Naive thymus-derived CD4-positive, alpha-beta T cell (primary cell): ENCODE data around the gene SAP30. TPM values are rescaled to one million over a fixed set of nuclear protein-coding genes. Genes with fewer than 3 reads are reported as not detected.

Experiments used
- ATAC-seq: fragments of 150-1000 bp; cut with Tn5 transposase; 2 replicates; pipeline ENCODE4 v1.10.0; 2021; ENCODE audit warnings: mild to moderate bottlenecking, moderate library complexity
- CTCF ChIA-PET: fragments of 350-600 bp; sonication (Branson Sonifier 250); formaldehyde crosslinking; loops from one replicate; lab custom pipeline; 2021; ENCODE audit warnings: antibody characterized with exemption; lab: Charles Lee
- POLR2A ChIA-PET: fragments of 350-600 bp; sonication (Branson Sonifier 250); formaldehyde crosslinking; loops from one replicate; lab custom pipeline; 2021; ENCODE audit warnings: antibody characterized with exemption, inconsistent platforms; lab: Charles Lee
- DNase-seq, 9 donors: peaks; one replicate each; pipeline versions ENCODE4 v3.0.0 to v3.0.0-alpha.2; 2020 to 2022; ENCODE audit warnings: mixed read lengths in 1 of 9
- H3K27ac ChIP-seq: one replicate; pipeline ENCODE4 v1.7.0; 2013; ENCODE audit warnings: mild to moderate bottlenecking, low read depth, low read length, moderate library complexity
- H3K27me3 ChIP-seq, 2 donors: one replicate each; pipeline ENCODE4 v1.7.0; 2013; ENCODE audit warnings: low read length in 2 of 2, mild to moderate bottlenecking in 2 of 2, moderate library complexity in 2 of 2; ENCODE audit not compliant: control insufficient read depth in 2 of 2, insufficient read depth in 2 of 2
- H3K36me3 ChIP-seq, 3 experiments: 1 replicate in 2 of 3; 2 replicates in 1 of 3; pipeline ENCODE4 v1.7.0; 2013; ENCODE audit warnings: low read length in 3 of 3, mild to moderate bottlenecking in 3 of 3, moderate library complexity in 1 of 3; ENCODE audit not compliant: insufficient read depth in 3 of 3, control insufficient read depth in 2 of 3
- H3K4me1 ChIP-seq, 2 donors: one replicate each; pipeline ENCODE4 v1.7.0; 2013; ENCODE audit warnings: low read length in 2 of 2, mild to moderate bottlenecking in 2 of 2, moderate library complexity in 1 of 2; ENCODE audit not compliant: control insufficient read depth in 2 of 2, insufficient read depth in 2 of 2
- H3K4me3 ChIP-seq: 2 replicates; pipeline ENCODE4 v1.7.0; 2013; ENCODE audit warnings: mild to moderate bottlenecking, low read length
- H3K9me3 ChIP-seq, 3 experiments: 1 replicate in 2 of 3; 2 replicates in 1 of 3; pipeline ENCODE4 v1.7.0; 2013; ENCODE audit warnings: low read length in 3 of 3; ENCODE audit not compliant: control insufficient read depth in 2 of 3
- H3K27ac Mint-ChIP-seq, 9 donors: one replicate each; pipeline ENCODE4 v1.8.0; 2020 to 2022; ENCODE audit warnings: mixed read lengths in 9 of 9, mild to moderate bottlenecking in 8 of 9, moderate library complexity in 5 of 9, inconsistent platforms in 2 of 9
- H3K27me3 Mint-ChIP-seq, 5 donors: one replicate each; pipeline ENCODE4 v1.8.0; 2021 to 2022; ENCODE audit warnings: mixed read lengths in 5 of 5, mild to moderate bottlenecking in 1 of 5
- H3K36me3 Mint-ChIP-seq, 5 donors: one replicate each; pipeline ENCODE4 v1.8.0; 2020 to 2022; ENCODE audit warnings: mixed read lengths in 5 of 5, mild to moderate bottlenecking in 3 of 5, inconsistent platforms in 1 of 5
- H3K4me1 Mint-ChIP-seq, 7 donors: one replicate each; pipeline ENCODE4 v1.8.0; 2020 to 2022; ENCODE audit warnings: mixed read lengths in 7 of 7, mild to moderate bottlenecking in 3 of 7, inconsistent platforms in 1 of 7
- H3K4me3 Mint-ChIP-seq, 10 donors: one replicate each; pipeline ENCODE4 v1.8.0; 2020 to 2022; ENCODE audit warnings: mild to moderate bottlenecking in 10 of 10, mixed read lengths in 10 of 10, moderate library complexity in 6 of 10, inconsistent platforms in 2 of 10
- H3K9me3 Mint-ChIP-seq, 11 donors: one replicate each; pipeline ENCODE4 v1.8.0; 2020 to 2022; ENCODE audit warnings: mixed read lengths in 11 of 11, mild to moderate bottlenecking in 4 of 11, inconsistent platforms in 1 of 11, moderate library complexity in 1 of 11
- intact Hi-C, 2 donors: fragments of 100-400 bp; cut with micrococcal nuclease; formaldehyde crosslinking; loops; one replicate each; pipeline ENCODE4 v1.15.1; 2023
- polyA plus RNA-seq, 2 donors: library from polyadenylated mRNA; unstranded; fragments of 300-500 nt; fragmentation: Illumina TruSeq; gene quantifications; one replicate each; pipeline ENCODE4 v1.2.3, GENCODE V29; 2021
- total RNA-seq, 6 experiments: library from RNA in 5 of 6; stranded (reverse) in 5 of 6; gene quantifications; 1 replicate in 5 of 6; 2 replicates in 1 of 6; pipeline ENCODE4 v1.2.3 and lab custom pipeline; 2021 to 2026

Gene SAP30, protein sequence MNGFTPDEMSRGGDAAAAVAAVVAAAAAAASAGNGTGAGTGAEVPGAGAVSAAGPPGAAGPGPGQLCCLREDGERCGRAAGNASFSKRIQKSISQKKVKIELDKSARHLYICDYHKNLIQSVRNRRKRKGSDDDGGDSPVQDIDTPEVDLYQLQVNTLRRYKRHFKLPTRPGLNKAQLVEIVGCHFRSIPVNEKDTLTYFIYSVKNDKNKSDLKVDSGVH
- total RNA-seq (10 to 100 TPM in 1 of 5 experiments, 1 to 10 TPM in 3, under 1 TPM in 1; 0.48 to 27.4 (median 1.1) TPM), polyA plus RNA-seq (1 to 10 TPM in 1 of 2 donors, under 1 TPM in 1; 0.89 to 2.6 TPM), total RNA-seq (lab: John Stamatoyannopoulos, UW) (1.2 reads per million)

DNA sequence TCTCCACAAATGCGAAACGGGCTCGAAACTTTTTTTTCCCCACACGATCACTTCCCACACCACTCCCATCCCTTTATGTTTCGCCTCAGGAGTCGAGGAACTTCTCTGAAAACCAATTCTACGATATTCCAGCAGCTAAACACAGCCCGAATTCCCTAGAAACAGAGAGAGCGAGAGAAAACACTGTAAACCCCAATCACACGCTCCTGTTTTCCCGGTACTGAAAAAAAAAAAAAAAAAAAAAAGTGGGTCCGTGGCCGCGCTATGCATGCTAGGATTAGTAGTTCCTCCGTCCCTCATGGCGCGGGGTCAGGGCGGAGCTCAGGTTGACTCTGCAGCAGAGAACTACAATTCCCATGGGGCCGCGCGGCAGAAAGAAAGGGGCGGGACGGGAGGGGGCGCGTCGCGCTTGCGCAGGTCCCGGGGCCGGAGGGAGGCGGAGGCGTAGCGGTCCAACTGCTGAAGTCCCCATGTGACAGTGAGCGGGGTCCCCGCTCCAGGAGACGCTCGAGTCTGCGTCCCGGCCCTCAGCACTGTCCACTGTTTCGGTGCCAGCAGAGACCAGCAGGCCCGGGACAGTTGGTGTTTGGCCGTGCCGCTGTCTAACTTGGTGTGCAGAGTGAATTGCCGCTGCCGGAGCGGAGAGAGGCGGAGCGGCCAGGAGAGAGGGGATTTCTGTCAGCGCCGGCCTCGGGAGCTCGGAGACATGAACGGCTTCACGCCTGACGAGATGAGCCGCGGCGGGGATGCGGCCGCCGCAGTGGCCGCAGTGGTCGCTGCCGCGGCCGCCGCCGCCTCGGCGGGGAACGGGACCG lies at the start of gene SAP30:
Gene SAP30, plus strand, starts transcription at position 478 of the 815 bp plus-strand sequence. Its CDS starts 229 bp downstream, at position 707.
- Histone ChIP-seq H3K27me3 (peaks cover 0 to 10% of the 10 kb centered on the region in 2 donors), H3K36me3 (peaks cover 0 to 3% (median 0%) of the 10 kb centered on the region in 3 experiments), H3K4me3 (peak within 1 kb of the TSS; percentile 99), H3K27ac (peak within 1 kb of the TSS; percentile 82), H3K9me3 (no peaks in the 10 kb centered on the region), H3K4me1 (peaks cover 5 to 20% of the 10 kb centered on the region in 2 donors)
- peak; percentile 88 to 97 (median 91) for DNase-seq
- peak; percentile 91 for ATAC-seq
- Mint-ChIP-seq H3K4me3 (peak within 1 kb of the TSS; percentile 89 to 100 (median 98)), H3K4me1 (peaks cover 14 to 46% (median 18%) of the 10 kb centered on the region in 7 donors), H3K27ac (peak within 1 kb of the TSS; percentile 88 to 99 (median 97)), H3K27me3 (peaks cover 2 to 29% (median 17%) of the 10 kb centered on the region in 5 donors), H3K9me3 (peaks cover 0 to 3% (median 0%) of the 10 kb centered on the region in 11 donors), H3K36me3 (peaks cover 0 to 14% (median 0%) of the 10 kb centered on the region in 5 donors)
- intact Hi-C loops, result loop anchor here (1.0 to 5.0 kb wide), 6 partner anchors 9 to 1152 kb away; partner anchors contain the start of genes GALNT7 (in 2 of the 2), HMGB2 (in 2 of the 2), CEP44 (in 1 of the 2) and FBXO8 (in 1 of the 2)
- POLR2A ChIA-PET, result interaction anchor here (0.6 to 9.4 kb wide), 5 partner anchors 16 to 914 kb away, joined by 3 to 209 read pairs (median 3); partner anchors contain the start of gene HMGB2
- CTCF ChIA-PET, result interaction anchor here (0.8 to 2.4 kb wide), 2 partner anchors 37 to 52 kb away, joined by 3 to 8 read pairs; partner anchors contain the start of gene HMGB2

DNA sequence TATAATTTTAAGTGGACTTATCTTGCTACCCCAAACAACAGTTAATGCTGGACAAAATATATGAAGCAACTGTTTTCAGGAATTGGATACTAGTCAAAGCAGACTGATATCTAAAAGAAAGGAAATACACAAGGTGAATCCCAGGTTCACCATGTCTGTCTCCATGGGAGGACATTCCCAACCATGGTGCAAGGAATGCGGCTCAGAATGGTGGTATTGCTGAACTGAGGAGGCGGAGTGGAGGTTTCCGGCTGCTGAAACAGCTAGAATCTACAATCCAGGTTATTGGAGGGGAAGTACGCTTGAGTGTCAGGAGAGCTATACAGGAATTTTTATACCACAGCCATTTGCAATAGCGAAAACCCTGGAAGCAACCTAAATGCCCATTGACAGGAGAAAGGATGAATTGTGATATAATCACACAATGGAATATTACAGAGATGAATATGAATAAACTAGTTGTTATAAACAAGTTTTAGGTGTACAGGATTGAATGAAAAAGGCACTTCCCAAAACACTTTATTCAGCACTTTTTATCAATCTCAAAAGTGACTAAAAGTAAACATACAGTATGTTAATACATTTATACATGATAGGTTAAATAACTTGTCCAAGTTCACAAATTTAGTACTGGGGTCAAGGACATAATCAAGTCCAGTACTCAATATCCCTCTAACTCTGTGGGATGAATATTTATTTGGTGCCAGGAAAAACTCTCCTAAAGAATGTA lies 45.6 kb upstream of the SAP30 start:
- peaks cover 0 to under 1% (median 0%) of the 10 kb centered on the region in 3 experiments for H3K36me3 ChIP-seq
- intact Hi-C loops, result no loop called here
- Mint-ChIP-seq H3K36me3 (peaks cover 0 to 18% (median 5%) of the 10 kb centered on the region in 5 donors), H3K4me3 (no peak overlapping the region), H3K27ac (peak overlapping the region in 2 of 9 donors; percentile 59 to 63), H3K4me1 (peaks cover 0 to 27% (median 0%) of the 10 kb centered on the region in 7 donors), H3K27me3 (no peaks in the 10 kb centered on the region), H3K9me3 (peaks cover 0 to 2% (median 0%) of the 10 kb centered on the region in 11 donors)
- ATAC-seq (no peak), DNase-seq (no peak)
- CTCF ChIA-PET, result interaction anchor here (1.5 kb wide), 1 partner anchor 24 kb away, joined by 3 read pairs; no protein-coding TSS in a partner anchor
- H3K27me3 ChIP-seq, result no peaks in the 10 kb centered on the region
- H3K4me1 ChIP-seq, result no peaks in the 10 kb centered on the region
- no peaks in the 10 kb centered on the region for H3K9me3 ChIP-seq
- no peak overlapping the region for H3K4me3 ChIP-seq
- POLR2A ChIA-PET, result interaction anchor here (1.1 to 1.7 kb wide), 2 partner anchors 9 to 44 kb away, joined by 3 to 6 read pairs; partner anchors contain the start of gene HMGB2
- H3K27ac ChIP-seq, result no peak overlapping the region

DNA sequence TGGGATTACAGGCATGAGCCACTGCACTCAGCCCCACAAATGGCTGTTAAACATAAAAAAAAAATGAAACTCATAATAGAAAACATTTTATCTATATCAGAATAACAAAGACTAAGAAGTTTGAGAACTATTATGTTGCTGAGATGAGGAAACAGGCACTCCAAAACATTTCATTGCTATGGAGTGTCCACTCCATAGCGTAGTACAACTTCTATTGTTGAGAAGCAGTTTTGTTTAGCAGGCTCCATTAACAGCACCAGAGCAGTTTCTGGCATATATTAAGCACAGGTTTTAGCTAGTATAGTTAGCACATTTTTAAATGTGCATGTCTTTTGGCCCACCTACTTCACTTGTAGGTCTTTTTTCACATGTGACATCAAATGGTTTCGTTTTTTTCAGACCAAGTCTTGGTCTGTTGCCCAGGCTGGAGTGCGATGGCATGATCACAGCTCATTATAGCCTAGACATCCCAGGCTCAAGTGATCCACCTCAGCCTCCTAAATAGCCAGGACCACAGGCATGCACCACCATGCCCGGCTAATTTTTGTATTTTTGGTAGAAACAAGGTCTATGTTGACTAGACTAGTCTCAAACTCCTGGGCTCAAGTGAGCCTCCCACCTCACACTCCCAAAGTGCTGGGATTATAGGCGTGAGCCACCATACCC lies 42.4 kb upstream of the SAP30 start:
- no peaks in the 10 kb centered on the region for H3K27me3 ChIP-seq
- no peaks in the 10 kb centered on the region for H3K9me3 ChIP-seq
- intact Hi-C loops, result no loop called here
- DNase-seq, result no peak
- Mint-ChIP-seq H3K27ac (no peak overlapping the region), H3K36me3 (peaks cover 4 to 34% (median 4%) of the 10 kb centered on the region in 5 donors), H3K4me1 (peaks cover 16 to 48% (median 17%) of the 10 kb centered on the region in 7 donors), H3K9me3 (peaks cover 0 to 2% (median 0%) of the 10 kb centered on the region in 11 donors), H3K27me3 (no peaks in the 10 kb centered on the region), H3K4me3 (no peak overlapping the region)
- ATAC-seq, result no peak
- no peak overlapping the region for H3K4me3 ChIP-seq
- ChIA-PET CTCF (interaction anchor here (0.6 kb wide), 1 partner anchor 9 kb away, joined by 3 read pairs; no protein-coding TSS in a partner anchor), POLR2A (interaction anchor here (8.8 kb wide), 1 partner anchor 43 kb away, joined by 209 read pairs; the partner anchor contains the start of gene SAP30)
- peaks cover 0 to 6% (median 0%) of the 10 kb centered on the region in 3 experiments for H3K36me3 ChIP-seq
- no peak overlapping the region for H3K27ac ChIP-seq
- H3K4me1 ChIP-seq, result peaks cover 4 to 13% of the 10 kb centered on the region in 2 donors

DNA sequence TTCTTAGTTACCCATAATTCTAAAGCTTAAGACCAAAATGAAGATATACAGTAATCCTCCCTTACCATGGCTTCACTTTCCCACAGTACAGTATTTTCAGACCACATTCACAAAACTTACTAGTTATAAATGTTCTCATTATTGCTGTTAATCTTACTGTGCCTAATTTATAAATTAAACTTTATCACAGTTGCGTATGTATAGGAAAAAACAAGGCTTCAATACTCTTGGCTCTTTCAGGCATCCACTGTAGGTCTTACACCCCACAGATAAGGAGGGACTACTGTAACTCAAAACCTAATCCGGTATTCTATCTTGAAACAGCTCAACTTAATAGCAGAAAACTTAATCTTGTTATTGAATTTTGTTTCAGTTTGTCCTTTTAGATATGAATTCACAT lies 40.2 kb upstream of the SAP30 start:
- intact Hi-C loops, result loop anchor here in 1 of 2 donors (5.0 kb wide), 1 partner anchor 1192 kb away; the partner anchor contains the start of gene HPGD
- Mint-ChIP-seq H3K36me3 (peaks cover 4 to 37% (median 4%) of the 10 kb centered on the region in 5 donors), H3K27me3 (peaks cover 0 to 6% (median 0%) of the 10 kb centered on the region in 5 donors), H3K9me3 (peaks cover 0 to 6% (median 0%) of the 10 kb centered on the region in 11 donors), H3K27ac (peak overlapping the region in 2 of 9 donors; percentile 2 to 52), H3K4me1 (peaks cover 20 to 56% (median 29%) of the 10 kb centered on the region in 7 donors), H3K4me3 (peak overlapping the region in 1 of 10 donors; percentile 31)
- Histone ChIP-seq H3K9me3 (no peaks in the 10 kb centered on the region), H3K27me3 (no peaks in the 10 kb centered on the region), H3K4me3 (no peak overlapping the region), H3K36me3 (peaks cover 0 to 9% (median 6%) of the 10 kb centered on the region in 3 experiments), H3K27ac (no peak overlapping the region), H3K4me1 (peaks cover 7 to 18% of the 10 kb centered on the region in 2 donors)
- ATAC-seq (no peak), DNase-seq (no peak)
- ChIA-PET CTCF (interaction anchor here (0.6 kb wide), 1 partner anchor 63 kb away, joined by 6 read pairs; no protein-coding TSS in a partner anchor), POLR2A (interaction anchor here (8.8 kb wide), 1 partner anchor 41 kb away, joined by 209 read pairs; the partner anchor contains the start of gene SAP30)

DNA sequence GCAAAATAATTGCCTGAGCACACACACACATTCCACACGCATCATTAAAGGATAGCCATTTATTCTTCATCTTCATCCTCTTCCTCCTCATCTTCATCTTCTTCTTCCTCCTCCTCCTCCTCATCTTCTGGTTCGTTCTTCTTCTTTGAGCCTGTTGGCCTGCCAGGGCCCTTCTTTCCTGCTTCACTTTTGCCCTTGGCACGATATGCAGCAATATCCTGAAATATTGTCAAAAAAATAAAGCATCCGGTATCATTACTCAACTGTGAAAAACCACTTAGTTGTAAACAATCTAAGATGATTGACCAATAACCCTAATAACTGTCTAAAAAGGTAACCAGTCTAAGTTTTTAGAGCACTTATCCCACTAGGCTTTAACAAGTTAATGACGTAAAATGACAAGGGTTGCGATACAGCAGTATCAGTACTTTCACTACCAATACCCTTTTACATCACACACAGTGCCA lies 38.7 kb upstream of the SAP30 start:
- peaks cover 20 to 52% (median 30%) of the 10 kb centered on the region in 7 donors for H3K4me1 Mint-ChIP-seq
- Histone ChIP-seq H3K4me1 (peaks cover 7 to 18% of the 10 kb centered on the region in 2 donors), H3K36me3 (peaks cover 0 to 9% (median 6%) of the 10 kb centered on the region in 3 experiments), H3K9me3 (no peaks in the 10 kb centered on the region), H3K4me3 (peak overlapping the region; percentile 89), H3K27ac (peak overlapping the region; percentile 98), H3K27me3 (no peaks in the 10 kb centered on the region)
- intact Hi-C loops, result loop anchor here (2.0 to 5.0 kb wide), 2 partner anchors 13 to 1190 kb away; partner anchors contain the start of gene HPGD (in 1 of the 2)
- ChIA-PET POLR2A (interaction anchor here (0.6 to 8.8 kb wide), 2 partner anchors 39 kb away, joined by 3 to 209 read pairs; partner anchors contain the start of gene SAP30), CTCF (interaction anchor here (0.6 to 2.5 kb wide), 4 partner anchors 13 to 39 kb away, joined by 3 to 8 read pairs (median 6); partner anchors contain the start of gene SAP30)
- peaks cover 3 to 9% (median 7%) of the 10 kb centered on the region in 5 donors for H3K27me3 Mint-ChIP-seq
- DNase-seq (no peak), ATAC-seq (no peak)
- peaks cover 4 to 31% (median 4%) of the 10 kb centered on the region in 5 donors for H3K36me3 Mint-ChIP-seq
- H3K4me3 Mint-ChIP-seq, result peak overlapping the region in 7 of 10 donors; percentile 14 to 100 (median 93)
- peaks cover 0 to 6% (median 0%) of the 10 kb centered on the region in 11 donors for H3K9me3 Mint-ChIP-seq
- peak overlapping the region in 7 of 9 donors; percentile 64 to 99 (median 90) for H3K27ac Mint-ChIP-seq
